IPS-11a (cell line): Measurements from ENCODE around the gene GPBP1L1.
"Not testable (repeated sequence)": the region's sequence is repeated elsewhere in the genome, so short reads cannot be mapped to it uniquely, and the experiment has no call there.

Experiments
- H3K4me3 ChIP-seq: one replicate; pipeline ENCODE4 v1.5.1; 2013; ENCODE audit warnings: low read depth, low read length, control low read depth

GPBP1L1 gene

DNA sequence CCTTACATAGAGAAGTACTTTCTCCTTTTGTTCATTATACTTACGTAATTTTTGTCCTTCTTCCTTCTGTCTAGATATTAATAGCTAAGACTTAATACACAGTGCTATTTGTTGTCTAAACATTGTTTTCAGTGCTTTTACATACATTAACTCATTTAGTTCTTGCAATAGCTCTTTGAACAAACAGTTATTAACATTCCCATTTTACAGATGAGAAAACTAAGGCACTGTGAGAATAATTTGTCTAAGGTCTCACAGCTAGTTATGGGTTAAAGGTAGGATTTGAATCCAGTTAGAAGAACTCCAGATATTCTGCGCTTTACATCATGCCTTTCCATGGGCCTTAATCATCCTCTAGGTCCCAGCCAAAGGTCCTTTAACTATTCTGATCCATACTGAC, 82.1 kb downstream of the GPBP1L1 start:
- H3K4me3 ChIP-seq = no peak overlapping the region

DNA sequence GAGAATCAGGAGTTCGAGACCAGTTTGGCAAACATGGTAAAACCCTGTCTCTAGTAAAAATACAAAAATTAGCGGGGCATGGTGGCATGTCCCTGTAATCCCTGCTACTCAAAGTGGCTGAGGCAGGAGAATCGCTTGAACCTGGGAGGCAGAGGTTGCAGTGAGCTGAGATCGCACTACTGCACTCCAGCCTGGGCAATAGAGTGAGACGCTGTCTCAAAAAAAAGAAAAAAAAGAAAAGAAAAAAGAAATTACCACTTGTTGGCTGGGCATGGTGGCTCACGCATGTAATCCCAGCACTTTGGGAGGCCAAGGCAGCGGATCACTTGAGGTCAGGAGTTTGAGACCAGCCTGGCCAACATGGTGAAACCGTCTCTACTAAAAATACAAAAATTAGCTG, 89.6 kb downstream of the GPBP1L1 start:
- H3K4me3 ChIP-seq = not testable (repeated sequence)

DNA sequence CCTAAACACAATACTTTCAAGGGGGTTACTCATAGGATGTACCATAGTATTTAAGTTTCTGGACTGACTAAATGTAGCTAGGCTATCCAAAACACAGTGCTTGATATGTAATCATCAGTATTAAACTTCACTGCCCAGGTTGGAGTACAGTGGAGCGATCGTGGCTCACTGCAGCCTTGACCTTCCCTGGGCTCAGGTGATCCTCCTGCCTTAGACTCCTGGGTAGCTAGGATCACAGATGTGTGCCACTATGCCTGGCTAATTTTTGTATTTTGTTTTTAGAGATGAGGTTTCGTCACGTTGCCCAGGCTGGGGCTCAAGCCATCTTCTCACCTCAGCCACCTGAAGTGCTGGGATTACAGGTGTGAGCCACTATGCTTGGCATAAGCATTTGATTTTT, 91.9 kb downstream of the GPBP1L1 start:
- no peak overlapping the region for H3K4me3 ChIP-seq

DNA sequence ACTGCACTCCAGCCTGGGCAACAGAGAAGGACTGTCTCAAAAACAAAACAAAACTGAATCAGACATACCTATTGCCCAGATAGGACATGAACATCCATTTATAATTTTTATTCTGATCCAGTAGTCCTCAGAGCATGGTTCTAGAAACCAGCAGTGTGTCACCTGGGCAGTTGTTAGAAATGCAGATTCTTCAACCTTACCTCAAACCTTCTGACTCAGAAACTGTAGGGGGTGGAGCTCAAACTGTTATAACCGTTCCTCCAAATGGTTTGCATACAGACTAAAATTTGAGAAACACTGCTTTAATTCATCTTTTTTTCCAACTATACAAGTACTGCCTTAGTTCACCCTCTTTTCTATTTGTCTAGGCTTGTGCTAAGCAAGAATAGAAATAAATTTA, 96.5 kb downstream of the GPBP1L1 start:
- H3K4me3 ChIP-seq = no peak overlapping the region

DNA sequence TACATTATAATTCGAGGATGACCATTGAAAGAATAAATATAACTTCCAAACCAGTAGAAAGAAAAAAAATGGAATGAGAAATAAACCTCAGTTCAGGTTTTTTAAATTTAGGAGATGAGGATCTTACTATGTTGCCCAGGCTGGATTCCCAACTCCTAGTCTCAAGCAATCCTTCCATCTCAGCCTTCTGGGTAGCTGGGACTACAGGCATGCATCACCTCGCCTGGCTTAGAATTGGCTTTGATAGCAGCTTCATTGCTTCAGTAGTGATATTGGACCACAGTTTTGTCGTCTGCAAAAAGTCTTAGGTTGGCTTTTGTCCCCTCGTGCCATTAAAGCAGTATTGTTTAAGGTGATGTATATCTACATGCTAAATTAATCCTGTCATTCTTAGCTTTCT, 99.6 kb downstream of the GPBP1L1 start:
- H3K4me3 ChIP-seq = no peak overlapping the region

DNA sequence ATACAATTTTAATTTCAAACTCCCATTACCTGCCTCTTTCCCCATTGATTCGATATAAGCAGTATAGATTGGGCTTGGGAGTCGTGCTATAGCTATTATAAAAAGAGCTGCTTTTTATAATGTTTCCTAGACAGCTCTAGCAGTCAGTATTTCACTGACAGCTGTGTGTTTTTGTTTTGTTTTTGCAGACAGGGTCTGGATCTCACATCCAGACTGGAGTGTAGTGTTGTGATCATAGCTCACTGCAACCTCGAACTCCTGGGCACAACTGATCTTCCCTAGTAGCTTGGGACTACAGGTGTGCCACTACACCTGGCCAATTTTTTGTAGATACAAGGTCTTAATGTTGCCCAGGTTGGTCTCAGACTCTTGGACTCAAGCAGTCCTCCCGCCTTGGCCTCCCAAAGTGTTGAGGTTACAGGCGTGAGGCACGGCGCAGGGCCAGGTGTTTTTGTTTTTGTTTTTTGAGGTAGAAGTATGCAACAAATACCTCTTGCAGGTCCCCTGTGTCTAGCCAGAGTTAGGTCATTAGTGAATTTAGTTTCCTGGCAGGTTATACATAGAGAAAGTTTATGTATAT, 100.7 kb downstream of the GPBP1L1 start:
- peak overlapping the region; percentile 100 for H3K4me3 ChIP-seq

DNA sequence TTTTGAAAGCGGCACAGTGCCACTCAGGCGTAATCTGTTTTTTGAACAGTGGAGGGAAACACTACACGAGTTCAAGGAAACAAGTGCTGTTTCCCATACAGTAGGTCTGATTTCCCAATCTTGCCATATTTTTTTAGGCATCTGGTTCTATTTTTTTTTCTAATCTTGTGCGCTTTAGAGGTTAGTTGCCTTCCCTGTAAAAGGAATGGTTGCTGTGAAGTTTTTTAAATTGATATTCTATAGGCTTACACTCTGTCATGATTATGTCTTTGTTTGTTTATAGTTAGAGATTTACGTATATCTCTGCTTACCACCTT, 101.3 kb downstream of the GPBP1L1 start:
- H3K4me3 ChIP-seq = peak overlapping the region; percentile 100

DNA sequence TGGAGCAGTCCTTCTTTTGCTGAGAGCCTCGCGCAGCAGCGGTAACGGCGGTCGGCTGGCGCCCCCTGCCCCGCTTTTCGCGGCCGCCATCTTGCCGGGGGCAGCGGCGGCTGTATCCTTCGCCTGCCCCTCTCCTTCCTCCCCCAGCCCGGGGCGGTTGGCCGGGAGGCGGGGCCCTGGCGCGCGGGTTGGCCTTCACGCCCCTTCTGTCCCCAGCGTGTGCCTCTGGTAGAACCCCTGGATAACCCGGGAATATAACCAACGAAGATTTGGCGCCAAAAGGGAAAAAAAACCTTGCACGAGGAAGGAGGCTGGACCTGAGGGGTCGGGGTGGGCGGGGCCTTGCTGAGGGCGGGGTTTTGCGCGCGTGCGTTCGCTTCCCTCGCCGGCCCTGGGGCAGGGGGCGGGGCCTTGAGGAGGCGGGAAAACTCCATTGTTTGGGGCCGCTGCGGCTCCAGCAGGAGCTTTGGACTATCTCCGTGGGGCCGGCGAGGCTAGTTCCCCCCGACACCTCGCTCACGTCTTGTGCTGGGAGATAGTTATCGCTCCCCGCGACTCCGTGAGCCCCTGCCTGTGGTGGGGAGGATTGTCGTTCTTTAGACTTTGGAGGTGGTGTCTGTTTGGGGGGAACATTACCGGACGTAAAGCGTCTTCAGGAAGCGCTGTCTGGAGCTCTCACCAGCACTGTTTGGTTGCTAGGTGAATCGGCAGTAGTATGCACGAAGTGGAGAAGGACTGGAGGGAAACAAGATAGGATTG, 101.8 kb downstream of the GPBP1L1 start:
- H3K4me3 ChIP-seq = peak overlapping the region; percentile 100

DNA sequence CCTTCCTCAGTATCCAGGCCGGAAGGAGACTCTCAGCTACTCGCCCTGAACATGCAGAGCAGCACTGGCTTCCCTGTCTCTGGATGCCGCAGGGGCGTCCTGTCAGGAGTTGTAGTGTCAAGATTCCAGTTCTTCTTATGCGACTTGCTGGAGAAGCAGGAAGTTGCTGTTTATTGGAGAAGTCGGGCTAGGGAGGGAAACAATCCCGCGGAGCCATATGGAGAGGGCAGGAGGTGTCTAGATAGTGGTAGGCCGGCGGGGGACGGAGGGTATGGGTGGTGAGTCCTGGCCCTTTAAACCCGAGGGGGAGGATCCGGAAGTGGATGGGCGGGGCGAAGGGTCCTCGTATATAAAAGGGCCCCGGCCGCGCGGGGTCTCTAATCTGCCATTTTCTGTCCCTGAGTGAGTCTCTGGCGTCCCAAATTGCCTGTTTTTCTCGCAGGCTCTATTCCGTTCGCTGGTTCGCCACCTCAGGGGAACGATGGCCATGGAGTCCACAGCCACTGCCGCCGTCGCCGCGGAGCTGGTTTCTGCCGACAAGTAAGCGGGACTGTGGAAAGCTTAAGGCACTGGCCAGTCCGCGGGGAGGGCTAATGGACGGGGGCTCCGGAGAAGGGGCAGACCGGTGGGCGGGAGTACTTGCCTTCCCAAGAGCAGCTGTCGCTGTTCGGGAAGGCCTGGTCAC, 102.5 kb downstream of the GPBP1L1 start, which contains the start of gene NASP:
Gene NASP, plus strand, starts transcription at position 376 of the 685 bp plus-strand sequence. Its CDS starts 106 bp downstream, at position 482.
- H3K4me3 ChIP-seq = peak within 1 kb of the TSS; percentile 100

DNA sequence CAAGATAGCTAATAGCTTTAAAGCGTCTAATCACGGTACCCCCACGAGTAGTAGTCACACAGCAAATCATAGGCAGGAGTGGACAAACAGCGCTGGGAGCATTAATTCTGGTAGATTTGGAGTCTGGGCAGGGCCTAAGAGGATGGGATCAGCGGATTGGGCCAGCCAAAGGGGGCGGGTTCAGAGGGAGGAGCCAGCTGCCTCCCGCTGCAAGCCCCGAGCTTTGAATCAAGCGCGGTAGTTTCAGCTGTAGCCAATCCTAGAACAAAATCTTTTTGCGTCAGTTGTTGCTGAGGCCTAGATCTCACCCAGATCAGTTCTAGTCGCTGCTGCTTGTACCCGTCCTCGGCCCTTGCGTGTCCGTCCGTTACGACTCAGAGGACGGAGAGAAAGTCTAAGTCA, 103.1 kb downstream of the GPBP1L1 start:
- H3K4me3 ChIP-seq = peak overlapping the region; percentile 100
